HTERT RPE-1 (cell line): ENCODE measurements around the gene HNRNPK.

Experiments used
- in situ Hi-C: fragments of 300-500 bp; cut with MboI; formaldehyde crosslinking; loops from 4 replicates; pipeline ENCODE4 v1.14.3; 2020; ENCODE audit warnings: low sequenced_read_pairs

The HNRNPK gene

DNA sequence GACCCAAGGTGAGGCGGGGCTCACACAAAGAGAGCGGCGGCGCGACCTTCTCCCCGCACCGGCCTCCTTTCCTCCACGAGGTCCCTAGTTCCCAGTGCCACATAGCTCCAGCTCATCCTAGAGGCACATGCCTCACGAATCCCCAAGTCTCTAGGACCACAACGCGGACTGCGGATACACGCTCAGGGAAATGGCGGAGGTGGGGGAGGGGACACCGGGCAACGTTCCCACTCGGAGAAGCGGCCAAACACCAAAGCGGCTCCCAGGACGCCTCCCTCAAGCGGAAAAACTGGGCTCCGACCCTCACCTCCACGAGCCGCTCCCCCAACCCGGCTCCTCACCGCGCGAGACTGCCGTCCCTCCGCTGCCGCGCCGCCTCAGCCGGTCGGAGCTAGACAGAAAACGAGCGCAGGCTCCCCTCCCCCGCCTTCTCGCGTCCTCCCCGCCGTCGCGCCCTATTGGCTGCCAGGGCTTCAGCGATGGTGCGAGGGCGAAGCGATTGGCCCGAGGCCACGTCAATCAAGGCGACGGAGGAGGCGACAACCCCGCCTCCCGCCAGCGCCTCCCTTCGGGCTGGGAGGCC lies at the start of gene HNRNPK:
Gene HNRNPK (minus strand): TSS at position 404 of the 583 bp plus-strand sequence. CDS start 1,963 bp downstream, outside the sequence.
- in situ Hi-C loops: no loop called here

DNA sequence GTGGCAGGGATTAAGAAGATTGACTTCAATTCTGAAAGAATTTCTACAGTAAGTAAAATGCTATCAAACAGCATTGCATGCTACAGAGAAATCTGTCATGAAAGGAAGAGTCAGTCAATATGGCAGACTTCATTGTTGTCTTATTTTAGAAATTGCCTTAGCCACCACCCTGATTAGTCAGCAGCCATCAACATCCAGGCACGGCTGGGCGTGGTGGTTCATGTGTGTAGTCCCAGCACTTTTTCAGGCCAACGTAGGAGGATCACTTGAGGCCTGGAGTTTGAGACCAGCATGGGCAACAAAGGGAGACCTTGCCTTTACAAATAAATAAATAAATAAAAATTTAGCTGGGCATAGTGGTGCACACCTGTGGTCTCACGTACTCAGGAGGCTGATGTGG lies 47.2 kb upstream of the HNRNPK start:
- in situ Hi-C loops: no loop called here

DNA sequence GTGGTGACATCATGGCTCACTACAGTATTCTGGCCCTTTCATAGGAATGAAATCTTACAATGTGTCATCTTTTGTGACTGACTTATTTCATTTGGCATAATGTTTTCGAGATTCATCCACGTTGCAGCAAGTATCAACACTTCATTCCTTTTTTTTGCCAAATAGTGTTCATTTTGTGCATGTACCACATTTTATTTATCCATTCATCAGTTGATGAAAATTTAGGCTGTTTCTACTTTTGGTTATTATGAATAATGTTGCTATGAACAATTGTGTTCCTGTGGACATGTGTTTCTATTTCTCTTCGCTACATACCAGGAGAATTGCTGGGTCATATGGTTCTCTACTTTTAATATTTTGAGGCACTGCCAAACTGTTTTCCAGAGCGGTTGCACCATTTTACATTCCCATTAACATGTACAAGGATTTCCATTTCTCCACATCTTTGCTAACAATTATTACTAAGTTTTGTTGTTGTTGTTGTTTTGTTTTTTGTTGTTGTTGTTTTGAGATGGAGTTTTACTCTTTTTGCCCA lies 44.1 kb upstream of the HNRNPK start:
- in situ Hi-C loops: no loop called here

DNA sequence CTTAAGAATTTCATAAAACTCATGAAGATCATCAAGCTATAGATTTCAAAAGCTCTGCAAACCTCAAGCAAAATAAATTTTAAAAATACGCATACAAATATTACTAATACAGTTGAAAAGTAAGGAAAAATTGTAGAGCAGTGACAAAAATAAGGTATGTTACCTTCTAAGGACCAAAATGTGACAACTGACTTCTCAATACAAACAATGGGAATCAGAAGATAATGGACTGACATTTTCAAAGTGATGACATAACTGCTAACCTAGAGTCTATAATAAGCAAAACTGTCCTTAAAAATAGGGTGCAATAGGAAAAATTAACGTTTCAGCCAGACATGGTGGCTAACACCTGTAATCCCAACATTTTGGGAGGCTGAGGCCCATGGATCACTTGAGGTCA lies 27.6 kb upstream of the HNRNPK start:
- in situ Hi-C loops: no loop called here

DNA sequence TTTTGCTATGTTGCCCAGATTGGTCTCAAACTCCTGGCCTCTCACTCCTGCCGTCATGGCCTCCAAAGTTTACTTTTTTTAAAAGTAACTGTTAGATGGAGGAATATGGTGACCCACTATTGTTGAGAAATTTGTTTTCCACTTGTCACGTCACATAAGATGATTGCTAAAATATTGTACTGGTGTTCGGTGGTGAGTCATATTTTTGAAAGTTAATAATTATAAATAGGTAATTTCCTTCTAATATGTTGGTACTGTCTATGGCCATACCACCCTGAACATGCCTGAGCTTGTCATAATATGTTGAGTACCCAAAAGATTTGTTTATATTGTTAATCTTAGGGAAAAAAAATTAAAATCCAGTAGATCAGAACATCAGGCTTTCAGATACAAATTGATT lies 23.2 kb upstream of the HNRNPK start:
- in situ Hi-C loops: no loop called here

DNA sequence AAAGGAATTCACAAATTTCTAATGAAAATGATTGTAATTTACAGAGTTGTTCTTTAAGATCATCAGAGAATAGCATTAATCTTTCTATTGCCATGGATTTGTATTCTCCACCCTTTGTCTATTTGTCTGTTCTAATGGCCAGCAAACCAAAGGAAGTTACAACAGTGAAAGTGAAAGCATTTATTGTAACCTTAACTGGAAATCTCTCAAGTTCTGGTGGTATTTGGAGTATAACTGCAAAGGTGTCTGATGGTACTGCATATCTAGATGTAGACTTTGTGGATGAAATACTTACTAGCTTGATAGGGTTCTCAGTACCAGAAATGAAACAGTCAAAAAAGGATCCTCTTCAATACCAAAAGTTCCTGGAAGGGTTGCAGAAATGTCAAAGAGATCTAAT lies 22.3 kb upstream of the HNRNPK start:
- in situ Hi-C loops: no loop called here

DNA sequence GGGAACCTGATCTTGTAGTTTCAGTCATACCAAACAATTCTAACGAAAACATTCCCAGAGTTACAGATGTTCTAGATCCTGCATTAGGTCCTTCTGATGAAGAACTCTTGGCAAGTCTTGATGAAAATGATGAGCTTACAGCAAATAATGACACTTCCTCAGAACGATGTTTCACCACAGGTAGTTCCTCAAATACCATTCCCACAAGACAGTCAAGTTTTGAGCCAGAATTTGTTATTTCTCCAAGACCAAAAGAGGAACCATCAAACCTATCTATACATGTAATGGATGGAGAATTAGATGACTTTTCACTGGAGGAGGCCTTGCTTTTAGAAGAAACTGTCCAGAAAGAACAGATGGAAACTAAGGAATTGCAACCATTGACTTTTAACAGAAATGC lies 21.6 kb upstream of the HNRNPK start:
- in situ Hi-C loops: no loop called here

DNA sequence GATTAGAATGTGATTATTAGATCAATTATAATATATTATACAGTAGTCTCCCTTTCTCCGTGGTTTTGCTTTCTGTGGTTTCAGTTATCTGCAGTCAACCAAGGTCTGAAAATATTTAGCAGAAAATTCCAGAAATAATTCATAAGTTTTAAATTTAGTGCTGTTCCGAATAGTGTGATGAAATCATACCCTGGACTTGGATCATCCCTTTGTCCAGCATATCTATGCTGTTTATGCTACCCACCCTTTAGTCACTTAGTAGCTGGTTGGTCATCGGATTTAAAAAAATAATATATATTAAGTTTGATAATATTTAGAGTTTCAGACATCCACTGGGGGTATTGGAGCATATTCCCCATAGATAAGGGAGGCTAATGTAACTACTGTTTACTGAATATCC lies 20.2 kb upstream of the HNRNPK start:
- in situ Hi-C loops: no loop called here

DNA sequence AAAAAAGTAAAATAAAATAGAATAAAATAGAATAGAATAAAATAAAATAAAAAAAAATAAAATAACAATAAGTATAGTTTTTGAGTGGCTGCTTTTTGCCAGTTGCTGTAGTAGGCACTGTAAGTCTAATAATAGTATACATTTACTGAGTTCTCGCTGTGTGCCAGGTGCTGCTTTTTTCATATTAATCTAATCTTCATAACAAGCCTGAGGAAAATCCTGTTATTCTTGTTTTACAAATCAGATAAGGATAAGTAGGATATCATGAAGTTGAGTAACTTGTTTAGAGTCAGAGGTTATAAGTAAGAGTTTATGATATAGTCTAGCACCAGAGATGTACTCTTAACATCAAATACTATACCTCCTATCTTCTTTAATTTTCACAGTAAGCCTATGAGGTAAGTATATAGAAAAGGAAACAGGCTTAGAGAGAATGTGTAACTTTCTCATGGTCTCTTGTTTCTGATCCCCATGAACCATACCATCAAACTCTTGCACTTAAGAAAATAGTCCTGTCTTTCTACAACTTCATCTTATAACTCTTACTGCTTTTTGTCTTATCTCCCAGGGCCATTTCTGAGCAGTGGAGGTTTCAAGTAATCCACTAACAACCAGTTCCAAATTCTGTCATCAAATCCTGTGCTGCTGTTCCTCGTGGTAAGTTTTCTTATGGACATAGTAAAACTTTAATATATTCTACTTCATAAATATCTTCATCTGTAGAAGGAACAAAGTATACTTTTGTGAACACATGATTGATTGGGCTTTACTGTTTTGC lies 19.3 kb upstream of the HNRNPK start:
- in situ Hi-C loops: no loop called here

DNA sequence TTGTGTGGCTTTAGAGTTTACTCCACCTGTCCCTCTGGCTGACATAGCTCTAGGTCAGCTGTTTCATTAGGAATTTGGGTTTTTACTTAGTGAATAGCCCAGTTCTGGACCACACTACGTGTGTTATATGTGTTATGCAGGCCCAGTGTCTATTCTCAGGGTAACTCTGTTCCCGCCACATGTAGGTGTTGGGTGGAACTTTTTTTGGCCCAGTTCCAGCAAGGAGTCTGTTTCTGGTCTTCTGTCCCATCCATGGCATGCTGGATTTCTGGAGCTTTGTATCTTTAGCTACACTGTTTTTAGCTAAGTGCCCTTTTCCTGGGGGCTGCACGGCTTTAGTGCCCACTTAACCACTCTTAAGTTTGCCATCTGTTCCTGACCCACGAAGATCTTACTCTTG lies 16.1 kb upstream of the HNRNPK start:
- in situ Hi-C loops: no loop called here

DNA sequence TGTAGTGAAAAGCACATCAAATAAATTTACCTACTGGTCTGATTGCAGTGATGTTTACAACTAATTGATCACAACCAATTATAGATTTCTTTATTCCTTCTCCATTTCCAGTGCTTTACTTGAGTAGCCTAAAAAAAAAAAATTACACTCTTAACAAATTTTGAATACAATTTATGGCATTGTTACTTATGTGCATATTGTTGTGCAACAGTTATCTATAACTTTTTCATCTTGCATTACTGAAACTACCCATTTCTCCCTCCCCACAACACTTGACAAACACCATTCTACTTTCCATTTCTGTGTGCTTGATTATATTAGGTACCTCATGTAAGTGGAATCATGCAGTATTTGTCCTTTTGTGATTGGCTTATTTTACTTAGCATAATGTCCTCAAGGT lies 12.9 kb upstream of the HNRNPK start:
- in situ Hi-C loops: no loop called here

DNA sequence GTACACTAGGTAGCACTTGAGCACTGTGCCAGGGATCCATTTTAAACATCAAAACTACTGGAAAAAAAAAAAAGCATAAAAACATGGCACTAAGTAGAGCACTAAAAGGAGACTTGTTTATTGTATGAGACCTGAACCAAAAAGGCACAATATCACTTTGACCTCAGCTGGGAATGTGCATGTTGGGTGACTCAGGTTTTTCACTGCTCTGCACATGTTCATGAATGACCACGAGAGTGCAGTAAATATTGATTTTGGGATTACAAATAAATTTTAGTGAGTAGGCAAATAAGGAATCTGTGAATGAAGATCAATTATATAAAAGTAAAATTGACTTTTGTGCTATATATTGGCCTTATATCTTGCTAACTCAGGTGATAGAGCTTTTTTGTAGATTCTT lies 12.4 kb upstream of the HNRNPK start:
- in situ Hi-C loops: no loop called here

DNA sequence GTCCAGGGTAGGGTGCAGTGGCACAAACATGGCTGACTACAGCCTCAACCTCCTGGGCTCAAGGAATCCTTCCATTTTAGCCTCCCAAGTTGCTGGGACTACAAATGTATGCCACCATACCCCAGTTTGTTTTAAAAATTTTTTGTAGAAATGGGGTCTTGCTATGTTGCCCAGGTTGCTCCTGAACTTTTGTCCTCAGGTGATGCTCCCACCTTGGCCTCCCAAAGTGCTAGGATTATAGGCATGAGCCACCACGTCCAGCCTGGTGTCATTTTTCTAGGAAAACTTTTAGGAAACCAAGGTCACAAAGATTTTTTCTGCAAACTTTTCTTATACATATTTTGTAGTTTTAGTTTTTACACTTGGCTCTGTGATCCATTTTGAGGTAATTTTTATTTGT lies 11.3 kb upstream of the HNRNPK start:
- in situ Hi-C loops: no loop called here

DNA sequence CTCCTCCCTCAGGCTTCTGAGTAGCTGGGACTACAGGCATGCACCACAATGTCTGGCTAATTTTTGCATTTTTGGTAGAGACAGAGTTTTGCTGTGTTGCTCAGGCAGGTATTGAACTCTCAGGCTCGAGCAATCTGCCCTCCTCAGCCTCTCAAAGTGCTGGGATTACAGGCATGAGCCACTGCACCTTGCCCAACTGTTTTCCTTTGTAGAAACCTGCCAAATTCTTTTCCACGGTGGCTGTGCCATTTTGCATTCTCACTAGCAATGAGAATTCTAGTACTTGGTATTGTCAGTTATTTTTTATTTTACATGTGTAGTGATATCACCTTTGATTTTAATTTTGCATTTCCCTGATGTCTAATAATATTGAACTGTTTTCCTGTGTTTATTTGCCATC lies 8.4 kb upstream of the HNRNPK start:
- in situ Hi-C loops: no loop called here

DNA sequence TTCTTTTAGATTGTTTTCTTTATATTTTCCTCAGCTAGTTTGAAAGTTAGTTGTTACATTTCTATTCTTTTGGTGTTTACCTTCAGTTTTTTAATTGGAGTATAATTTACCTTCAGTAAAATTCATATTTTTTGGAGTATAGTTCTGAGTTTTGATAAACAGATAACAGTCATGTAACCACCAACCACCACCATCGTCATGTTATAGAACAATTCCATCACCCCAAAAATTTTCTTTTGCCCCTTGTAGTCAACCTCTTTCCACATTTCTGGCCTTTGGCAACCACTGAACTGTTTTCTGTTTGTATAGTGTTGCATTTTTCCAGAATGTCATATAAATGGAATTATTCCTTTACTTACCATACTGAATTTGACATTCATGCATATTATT lies 7.4 kb upstream of the HNRNPK start:
- in situ Hi-C loops: no loop called here

DNA sequence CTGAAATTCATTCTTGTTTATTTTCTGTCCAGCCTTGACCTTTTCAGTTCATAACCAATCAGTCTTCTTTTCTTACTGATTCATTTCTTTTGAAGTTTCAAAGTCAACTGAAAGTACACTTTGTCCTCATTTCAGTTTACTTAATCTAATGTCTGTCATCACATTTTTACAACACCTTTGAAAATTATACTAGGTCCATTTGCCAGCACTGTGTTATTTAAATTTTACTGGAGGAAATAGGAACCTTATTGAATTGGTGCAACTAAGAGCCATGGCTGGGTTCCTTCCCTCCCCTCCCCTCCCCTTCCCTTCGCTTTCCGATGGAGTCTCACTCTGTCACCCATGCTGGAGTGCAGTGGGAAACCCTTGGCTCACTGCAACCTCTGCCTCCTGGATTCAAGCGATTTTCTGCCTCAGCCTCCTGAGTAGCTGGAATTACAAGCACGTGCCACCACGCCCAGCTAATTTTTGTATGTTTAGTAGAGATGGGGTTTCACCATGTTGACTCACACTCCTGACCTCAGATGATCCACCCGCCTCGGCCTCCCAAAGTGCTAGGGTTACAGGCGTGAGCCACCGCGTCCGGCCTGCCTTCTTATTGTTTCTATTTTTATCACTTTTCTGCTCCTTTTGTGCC lies 6.9 kb upstream of the HNRNPK start:
- in situ Hi-C loops: no loop called here

DNA sequence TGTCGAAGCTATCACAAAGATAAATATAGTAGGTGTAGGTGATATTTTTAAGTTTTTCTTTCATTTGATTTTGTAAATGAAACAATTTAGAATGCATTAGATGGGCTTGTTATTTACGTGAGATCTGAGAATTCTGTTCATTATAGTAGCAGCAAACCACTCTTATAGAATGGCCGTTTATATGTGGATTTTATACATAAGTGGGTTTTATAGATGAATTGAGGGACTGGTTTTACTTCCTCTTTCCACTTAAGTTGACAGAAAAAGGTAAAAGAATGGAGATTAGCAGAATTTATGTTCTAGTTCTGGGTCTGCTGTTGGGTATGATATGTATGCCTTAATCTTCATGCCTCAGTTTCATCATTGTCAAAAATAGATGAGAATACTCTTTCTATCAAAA lies 6.2 kb upstream of the HNRNPK start:
- in situ Hi-C loops: no loop called here

DNA sequence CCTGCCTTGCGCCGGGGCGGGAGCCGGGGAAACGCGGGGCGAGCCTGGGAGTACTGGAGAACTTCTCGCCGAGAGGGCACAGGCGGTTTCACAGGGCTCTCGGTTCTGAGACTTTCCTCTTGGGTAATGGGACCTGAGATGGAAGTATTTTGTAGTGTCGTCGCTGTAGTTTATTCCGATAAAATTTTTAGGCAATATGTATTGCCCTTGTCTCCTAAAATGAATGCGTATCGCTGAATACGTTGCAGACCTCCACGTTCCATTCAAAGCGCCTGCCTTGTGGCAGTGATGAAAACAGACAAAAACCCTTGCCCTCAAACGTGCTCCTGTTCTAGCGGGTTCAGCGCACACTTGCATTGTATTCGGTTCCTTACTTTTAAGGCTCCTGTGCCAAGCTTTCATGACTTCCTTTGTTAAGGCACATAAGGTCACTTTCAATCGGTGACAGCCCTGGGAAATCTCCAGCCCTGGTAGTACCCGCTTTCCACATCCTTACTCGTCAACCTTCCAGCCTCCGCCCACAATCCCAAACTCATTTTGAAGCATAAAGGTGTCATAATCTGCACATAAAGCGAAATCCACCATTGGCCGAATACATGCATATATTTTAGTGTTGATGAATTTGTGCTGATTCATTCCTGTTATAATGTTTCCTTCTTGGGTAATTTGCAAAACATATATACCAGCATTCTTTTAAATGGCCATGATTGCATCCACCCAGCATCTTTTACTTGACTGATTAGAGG lies 1.3 kb upstream of the HNRNPK start:
- in situ Hi-C loops: no loop called here

DNA sequence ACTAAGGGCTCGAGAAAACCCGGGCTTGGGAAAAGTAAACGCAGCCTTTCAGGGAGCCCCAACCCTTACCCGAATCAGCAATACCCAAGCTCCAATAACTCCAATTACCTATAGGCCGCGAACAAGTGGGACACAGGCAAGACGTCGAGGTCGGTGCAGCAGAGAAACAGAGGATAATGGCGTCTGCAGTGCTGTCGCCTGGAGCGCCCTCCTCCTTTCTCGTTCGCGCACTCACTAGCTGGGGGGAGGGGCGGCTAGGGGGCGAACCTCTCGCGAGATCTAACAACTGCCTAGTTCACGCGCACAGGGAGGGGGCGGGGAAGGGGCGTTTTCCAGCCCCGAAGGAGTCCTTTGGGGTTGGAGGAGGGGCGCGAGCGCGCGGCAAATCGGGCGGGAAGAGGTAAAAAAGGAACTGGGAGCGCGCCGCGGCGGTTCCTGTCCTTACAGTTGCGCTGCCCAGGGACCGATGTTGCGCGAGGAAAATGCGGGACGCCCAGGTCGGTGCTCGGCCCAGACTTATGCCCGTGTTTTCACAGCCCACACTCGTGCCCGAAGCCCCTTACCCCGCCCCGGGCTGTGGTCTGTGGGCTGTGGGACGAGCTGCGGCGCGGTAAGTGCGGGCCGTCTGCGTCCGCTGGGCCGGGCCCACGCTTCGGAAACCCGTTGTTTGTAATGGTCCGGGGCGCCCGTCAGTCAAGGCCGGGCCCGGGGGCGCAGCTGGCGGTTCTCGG lies 545 bp upstream of the HNRNPK start, which contains the start of gene RMI1:
Gene RMI1 (plus strand): TSS at position 411 of the 731 bp plus-strand sequence. CDS start 20,182 bp downstream, outside the sequence.
- in situ Hi-C loops: no loop called here

DNA sequence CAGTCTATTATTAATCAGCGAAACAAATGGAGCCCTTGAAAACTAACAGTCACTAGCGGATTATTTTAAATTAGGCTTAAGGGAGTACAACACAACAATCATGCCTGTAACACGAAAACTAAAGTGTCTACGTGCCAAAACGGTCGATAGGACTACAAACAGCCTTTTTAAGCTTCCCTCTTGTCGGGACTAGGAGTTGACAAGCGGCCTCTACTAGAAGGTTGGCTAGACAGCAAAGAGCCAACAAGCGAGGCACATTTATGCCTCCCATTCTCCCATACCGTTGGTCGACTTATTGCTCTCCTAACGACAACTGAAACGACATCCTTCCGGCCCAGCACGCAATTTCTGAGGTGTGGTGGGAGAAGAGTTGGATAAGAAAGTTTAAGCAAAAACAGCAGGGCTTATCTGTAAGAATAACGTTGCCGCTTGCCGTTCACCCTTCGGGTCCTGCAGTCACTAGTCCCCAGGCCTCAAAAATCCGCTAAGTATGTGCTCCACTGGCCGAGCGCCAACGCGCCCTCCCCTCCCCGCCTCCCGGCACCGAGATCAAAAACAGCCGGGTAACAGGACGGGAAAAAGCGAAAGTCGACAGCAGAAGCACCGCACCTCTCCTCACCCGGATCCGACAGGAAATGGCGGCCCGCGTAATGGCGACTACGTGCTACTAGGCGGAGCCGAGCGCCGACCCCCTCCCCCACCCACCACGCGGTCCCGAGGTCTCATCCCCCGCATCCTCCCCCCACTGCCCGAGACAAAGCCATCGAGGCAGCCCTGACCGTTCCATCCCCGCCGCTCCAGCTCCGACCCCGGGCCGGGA lies 813 bp downstream of the HNRNPK start:
- in situ Hi-C loops: no loop called here
